Measurements from ENCODE around the gene ASF1A. TPM values are rescaled to one million over a fixed set of nuclear protein-coding genes. Genes with fewer than 3 reads are reported as not detected.

The ASF1A gene
- total and polyA plus RNA-seq, 2 experiments from 2014 or later = 9.3 to 27.9 TPM

- Histone ChIP-seq H3K27ac (peak overlapping the region; percentile 94), H3K9me3 (ENCODE audit: low read depth) (no peaks in the 10 kb centered on the region), H3K36me3 (no peaks in the 10 kb centered on the region), H3K4me3 (peak overlapping the region; percentile 57), H3K4me1 (ENCODE audit: low read depth) (peaks cover 27% of the 10 kb centered on the region), H3K27me3 (no peaks in the 10 kb centered on the region)
- TF ChIP-seq CTCF (IDR thresholded peaks at IDR 0.05; ENCODE audit: low read depth, low read length) = no peak
- DNase-seq (ENCODE audit: low read depth in 1 of 2, low spot score in 1 of 2) = no peak
Measured at GRCh38 chr6:118892355-118892991, 1.5 kb upstream of the ASF1A start.

- TF ChIP-seq CTCF (IDR thresholded peaks at IDR 0.05; ENCODE audit: low read depth, low read length) = no peak
- Histone ChIP-seq H3K36me3 (no peaks in the 10 kb centered on the region), H3K27ac (peak overlapping the region; percentile 94), H3K4me3 (peak overlapping the region; percentile 57), H3K4me1 (ENCODE audit: low read depth) (peaks cover 27% of the 10 kb centered on the region), H3K27me3 (no peaks in the 10 kb centered on the region), H3K9me3 (ENCODE audit: low read depth) (no peaks in the 10 kb centered on the region)
- DNase-seq (ENCODE audit: low read depth in 1 of 2, low spot score in 1 of 2) = peak; percentile 68 to 79
Measured at GRCh38 chr6:118893064-118893806, 717 bp upstream of the ASF1A start.

- Histone ChIP-seq H3K27me3 (no peaks in the 10 kb centered on the region), H3K4me1 (ENCODE audit: low read depth) (peaks cover 23% of the 10 kb centered on the region), H3K9me3 (ENCODE audit: low read depth) (no peaks in the 10 kb centered on the region), H3K4me3 (peak overlapping the region; percentile 57), H3K27ac (peak overlapping the region; percentile 93), H3K36me3 (no peaks in the 10 kb centered on the region)
- no peak for TF ChIP-seq CTCF (IDR thresholded peaks at IDR 0.05; ENCODE audit: low read depth, low read length)
- DNase-seq (ENCODE audit: low read depth in 1 of 2, low spot score in 1 of 2) = peak; percentile 79 to 81
Measured at GRCh38 chr6:118894425-118895260, 691 bp downstream of the ASF1A start.

- no peak for DNase-seq (ENCODE audit: low read depth in 1 of 2, low spot score in 1 of 2)
- Histone ChIP-seq H3K27ac (peak overlapping the region; percentile 93), H3K4me3 (peak overlapping the region; percentile 57), H3K4me1 (ENCODE audit: low read depth) (peaks cover 24% of the 10 kb centered on the region), H3K9me3 (ENCODE audit: low read depth) (no peaks in the 10 kb centered on the region), H3K36me3 (no peaks in the 10 kb centered on the region), H3K27me3 (no peaks in the 10 kb centered on the region)
- no peak for TF ChIP-seq CTCF (IDR thresholded peaks at IDR 0.05; ENCODE audit: low read depth, low read length)
Measured at GRCh38 chr6:118895261-118895560, 1.3 kb downstream of the ASF1A start.

GRCh38 chr6:118895859-118896258, 1.9 kb downstream of the ASF1A start:
- DNase-seq (ENCODE audit: low read depth in 1 of 2, low spot score in 1 of 2) = no peak
- peaks cover 2% of the 10 kb centered on the region for H3K36me3 ChIP-seq
- H3K9me3 ChIP-seq (ENCODE audit: low read depth) = no peaks in the 10 kb centered on the region
- peaks cover 26% of the 10 kb centered on the region for H3K4me1 ChIP-seq (ENCODE audit: low read depth)
- H3K27me3 ChIP-seq = no peaks in the 10 kb centered on the region
- H3K27ac ChIP-seq = no peak overlapping the region
- TF ChIP-seq CTCF (IDR thresholded peaks at IDR 0.05; ENCODE audit: low read depth, low read length) = no peak
- peak overlapping the region; percentile 57 for H3K4me3 ChIP-seq

Measured in cardiac muscle cell (in vitro differentiated cells and primary cell).